PC-9 (cell line): ENCODE data around the gene MCU. TPM values are rescaled to one million over a fixed set of nuclear protein-coding genes. Genes with fewer than 3 reads are reported as not detected.
"Not testable (repeated sequence)": the region's sequence is repeated elsewhere in the genome, so short reads cannot be mapped to it uniquely, and the experiment has no call there.

ENCODE experiments used
- BruUV-seq: library from RNA; stranded (reverse); fragments of 400-500 nt; replicated peaks from 2 replicates; lab custom pipeline; 2021; lab: Mats Ljungman, UMichigan
- CTCF ChIA-PET: fragments of 300-600 bp; sonication (Branson Sonifier 250); formaldehyde crosslinking; loops from one replicate; lab custom pipeline; 2022; ENCODE audit warnings: antibody characterized with exemption; lab: Charles Lee
- POLR2A ChIA-PET: fragments of 300-600 bp; sonication (Branson Sonifier 250); formaldehyde crosslinking; loops from one replicate; lab custom pipeline; 2022; ENCODE audit warnings: antibody characterized with exemption; ENCODE audit not compliant: unreplicated experiment; lab: Charles Lee
- DNase-seq, 2 experiments: peaks; one replicate each; pipeline versions ENCODE4 v3.0.0 to v3.0.0-alpha.2; 2015 to 2022; ENCODE audit warnings: mixed read lengths in 1 of 2
- H2AFZ ChIP-seq: fragments of 200-600 bp; sonication (generic); 2 replicates; pipeline ENCODE4 v1.8.1; 2017; ENCODE audit warnings: antibody characterized with exemption
- H3F3A ChIP-seq: fragments of 200-600 bp; sonication (generic); 2 replicates; pipeline ENCODE4 v1.8.1; 2017; ENCODE audit warnings: antibody characterized with exemption, mild to moderate bottlenecking, low read depth; ENCODE audit not compliant: insufficient read depth
- H3K27ac ChIP-seq: fragments of 200-600 bp; sonication (generic); 2 replicates; pipeline ENCODE4 v1.6.1; 2016; ENCODE audit warnings: mixed run types
- H3K27me3 ChIP-seq: fragments of 200-600 bp; sonication (generic); 2 replicates; pipeline ENCODE4 v1.6.1; 2016; ENCODE audit warnings: low read depth, mixed run types; ENCODE audit not compliant: insufficient read depth
- H3K36me3 ChIP-seq: fragments of 200-600 bp; sonication (generic); 2 replicates; pipeline ENCODE4 v1.6.1; 2016; ENCODE audit warnings: low read depth, mixed run types
- H3K4me1 ChIP-seq: fragments of 200-600 bp; sonication (generic); replicated peaks from 2 replicates; pipeline ENCODE4 v1.6.1; 2016; ENCODE audit warnings: mixed run types; ENCODE audit not compliant: insufficient read depth
- H3K4me2 ChIP-seq: fragments of 200-600 bp; sonication (generic); 2 replicates; pipeline ENCODE4 v1.6.1; 2017; ENCODE audit warnings: mixed run types
- H3K4me3 ChIP-seq: fragments of 200-600 bp; sonication (generic); 2 replicates; pipeline ENCODE4 v1.6.1; 2016; ENCODE audit warnings: mixed run types
- H3K79me2 ChIP-seq: fragments of 200-600 bp; sonication (generic); 2 replicates; pipeline ENCODE4 v1.6.1; 2017; ENCODE audit warnings: low read depth, mixed run types
- H3K9me2 ChIP-seq: fragments of 200-600 bp; sonication (generic); 2 replicates; pipeline ENCODE4 v1.8.1; 2017; ENCODE audit warnings: mild to moderate bottlenecking; ENCODE audit not compliant: insufficient read depth
- H3K9me3 ChIP-seq: fragments of 200-600 bp; sonication (generic); 2 replicates; pipeline ENCODE4 v1.8.1; 2016; ENCODE audit warnings: low read depth; ENCODE audit not compliant: insufficient read depth
- H4K20me1 ChIP-seq: fragments of 200-600 bp; sonication (generic); 2 replicates; pipeline ENCODE4 v1.8.1; 2017; ENCODE audit not compliant: insufficient read depth
- CTCF ChIP-seq: fragments of 200-600 bp; sonication (generic); conservative IDR thresholded peaks from 2 replicates; pipeline ENCODE4 v1.6.1; 2017; ENCODE audit warnings: mixed run types, antibody characterized with exemption, mild to moderate bottlenecking, moderate library complexity
- EZH2 ChIP-seq: fragments of 200-600 bp; sonication (generic); IDR thresholded peaks from 2 replicates; pipeline ENCODE4 v1.8.0; 2017; ENCODE audit warnings: antibody characterized with exemption, low read depth
- intact Hi-C: fragments of 100-400 bp; cut with micrococcal nuclease; formaldehyde crosslinking; loops from one replicate; pipeline ENCODE4 v1.10.0; 2022; ENCODE audit not compliant: unreplicated experiment
- total RNA-seq: library from RNA; stranded (reverse); gene quantifications from 2 replicates; pipeline ENCODE4 v1.2.3, GENCODE V29; 2021

Gene MCU
- total RNA-seq, 1 experiment from 2014 or later = 59.5 TPM

- BruUV-seq = no TSS peak
- TF ChIP-seq CTCF = no peak
- TF ChIP-seq EZH2 = no peak
- Histone ChIP-seq H3F3A (peaks cover 21% of the 10 kb centered on the region), H3K4me3 (no peak overlapping the region), H3K4me1 (peaks cover 29% of the 10 kb centered on the region), H3K9me2 (no peaks in the 10 kb centered on the region), H4K20me1 (no peaks in the 10 kb centered on the region), H3K4me2 (no peak overlapping the region), H3K79me2 (no peaks in the 10 kb centered on the region), H3K27ac (no peak overlapping the region), H3K27me3 (no peaks in the 10 kb centered on the region), H3K36me3 (no peaks in the 10 kb centered on the region), H3K9me3 (no peaks in the 10 kb centered on the region; the same call in 1 of the 2 replicates), H2AFZ (no peak overlapping the region)
- ChIA-PET POLR2A (no interaction called here), CTCF (no interaction called here)
- DNase-seq = no peak
- intact Hi-C loops = no loop called here
These were observed 12.1 kb upstream of the MCU start for GRCh38 chr10:72679838-72680241.

GRCh38 chr10:72682638-72683037 is 9.3 kb upstream of the MCU start:
- CTCF ChIA-PET = no interaction called here
- POLR2A ChIA-PET = interaction anchor here (0.6 to 0.8 kb wide), 3 partner anchors 62 to 306 kb away, joined by 3 to 9 read pairs (median 8); no protein-coding TSS in a partner anchor
- Histone ChIP-seq H3K27me3 (no peaks in the 10 kb centered on the region), H3K4me1 (peaks cover 13% of the 10 kb centered on the region), H3K9me2 (no peaks in the 10 kb centered on the region), H3K36me3 (no peaks in the 10 kb centered on the region), H3F3A (peaks cover 8% of the 10 kb centered on the region; the same call in 1 of the 2 replicates), H3K27ac (0 out of 2 replicates have a peak overlapping the region, but pooled peaks have one; percentile 23), H4K20me1 (no peaks in the 10 kb centered on the region), H3K4me2 (peak overlapping the region; percentile 31; the same call in 1 of the 2 replicates), H3K79me2 (no peaks in the 10 kb centered on the region), H3K9me3 (no peaks in the 10 kb centered on the region), H2AFZ (no peak overlapping the region), H3K4me3 (no peak overlapping the region)
- peak in 1 of 2 experiments; percentile 49 for DNase-seq
- TF ChIP-seq CTCF (no peak), EZH2 (no peak)
- intact Hi-C loops = no loop called here
- BruUV-seq = no TSS peak

GRCh38 chr10:72685264-72685921 is 6.5 kb upstream of the MCU start:
- Histone ChIP-seq H3K9me2 (no peaks in the 10 kb centered on the region), H3K9me3 (no peaks in the 10 kb centered on the region), H3K4me3 (no peak overlapping the region), H3K36me3 (no peaks in the 10 kb centered on the region), H3K4me2 (no peak overlapping the region), H3K27me3 (no peaks in the 10 kb centered on the region), H2AFZ (no peak overlapping the region), H3K4me1 (peaks cover 35% of the 10 kb centered on the region), H4K20me1 (no peaks in the 10 kb centered on the region), H3F3A (peaks cover 10% of the 10 kb centered on the region; the same call in 1 of the 2 replicates), H3K79me2 (no peaks in the 10 kb centered on the region), H3K27ac (no peak overlapping the region)
- TF ChIP-seq CTCF (no peak), EZH2 (no peak)
- no peak for DNase-seq
- CTCF ChIA-PET = interaction anchor here (0.5 to 0.7 kb wide), 2 partner anchors 39 to 75 kb away, joined by 4 to 7 read pairs; no protein-coding TSS in a partner anchor
- intact Hi-C loops = no loop called here
- POLR2A ChIA-PET = interaction anchor here (0.6 kb wide), 1 partner anchor 504 kb away, joined by 5 read pairs; no protein-coding TSS in a partner anchor
- no TSS peak for BruUV-seq

GRCh38 chr10:72686430-72686829 is 5.5 kb upstream of the MCU start:
- H3K4me2 ChIP-seq, H3K27ac ChIP-seq, H3K79me2 ChIP-seq, H3K4me3 ChIP-seq, H3K36me3 ChIP-seq, H4K20me1 ChIP-seq, intact Hi-C loops, BruUV-seq, H3K9me2 ChIP-seq, POLR2A ChIA-PET, H2AFZ ChIP-seq, H3K27me3 ChIP-seq, H3K9me3 ChIP-seq, DNase-seq: not testable (repeated sequence)
- CTCF ChIA-PET = interaction anchor here (0.6 kb wide), 1 partner anchor 17 kb away, joined by 12 read pairs; no protein-coding TSS in a partner anchor
- Histone ChIP-seq H3K4me1 (peaks cover 42% of the 10 kb centered on the region), H3F3A (peaks cover 14% of the 10 kb centered on the region; the same call in 1 of the 2 replicates)
